ENCODE data around the gene RFNG.

Gene RFNG

DNA sequence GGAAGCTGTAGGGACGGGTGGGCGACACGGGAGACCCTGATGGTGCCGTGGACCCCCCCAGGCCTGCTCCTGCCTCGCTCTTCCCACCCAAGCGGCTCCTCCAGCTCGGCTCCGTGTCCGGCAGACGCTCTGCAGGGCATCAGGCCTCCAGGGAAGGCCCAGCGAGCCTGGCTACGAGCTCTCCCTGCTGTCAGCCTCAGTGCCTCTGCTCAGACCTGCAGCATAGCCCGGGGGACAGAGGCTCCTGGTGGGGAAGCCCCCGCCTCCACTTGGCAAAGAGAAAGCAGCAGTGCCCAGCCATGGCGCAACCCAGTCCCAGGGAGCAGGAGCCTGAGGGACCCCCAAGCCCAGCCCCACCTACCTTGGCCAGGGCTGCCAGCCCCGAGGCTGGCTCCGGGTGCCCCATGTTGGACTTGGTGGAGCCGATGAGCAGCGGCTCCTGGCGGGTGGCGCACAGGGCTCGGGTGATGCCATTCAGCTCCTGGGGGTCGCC, 40.5 kb upstream of the RFNG start:
- no peak for TF ChIP-seq CTCF (IDR thresholded peaks at IDR 0.05; ENCODE audit: extremely low read depth, missing control alignments)
- DNase-seq (ENCODE audit: low spot score) = no peak

- TF ChIP-seq CTCF (IDR thresholded peaks at IDR 0.05; ENCODE audit: extremely low read depth, missing control alignments) = no peak
- no peak for DNase-seq (ENCODE audit: low spot score)
Observed at GRCh38 chr17:82091264-82092066, 39.9 kb upstream of the RFNG start.

DNA sequence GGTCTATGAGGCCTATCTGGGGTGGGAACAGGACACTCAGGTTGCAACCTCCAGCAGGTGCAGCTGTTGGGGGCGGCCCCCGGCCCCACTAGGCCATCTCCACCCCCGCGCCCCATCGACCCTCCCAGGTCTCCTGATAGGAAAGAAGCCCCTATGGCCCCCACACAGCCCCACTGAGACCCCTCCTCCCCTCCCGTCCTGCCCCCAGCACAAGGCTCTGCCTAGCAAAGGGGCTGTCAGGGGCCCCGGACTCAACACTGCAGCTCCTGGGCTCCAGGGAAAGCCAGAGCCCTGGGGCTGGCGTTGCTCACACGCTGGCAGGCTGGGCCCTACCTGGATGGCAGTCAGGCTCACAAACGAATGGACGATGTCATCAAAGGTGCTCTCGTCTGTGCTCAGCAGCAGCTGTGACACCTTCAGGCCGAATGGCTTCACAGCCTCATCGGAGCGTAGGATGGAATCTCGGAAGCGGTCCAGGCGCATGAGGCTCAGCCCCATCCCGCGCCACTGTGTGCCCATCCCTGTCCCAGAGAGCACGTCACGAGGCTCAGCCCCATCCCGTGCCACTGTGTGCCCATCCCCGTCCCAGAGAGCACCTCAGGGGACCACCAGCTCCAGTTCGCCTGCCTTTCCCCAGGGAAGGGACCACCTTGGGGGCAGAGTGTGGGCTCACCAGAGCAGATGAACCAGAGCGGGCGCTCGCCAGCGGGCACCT, 39.1 kb upstream of the RFNG start:
- no peak for DNase-seq (ENCODE audit: low spot score)

DNA sequence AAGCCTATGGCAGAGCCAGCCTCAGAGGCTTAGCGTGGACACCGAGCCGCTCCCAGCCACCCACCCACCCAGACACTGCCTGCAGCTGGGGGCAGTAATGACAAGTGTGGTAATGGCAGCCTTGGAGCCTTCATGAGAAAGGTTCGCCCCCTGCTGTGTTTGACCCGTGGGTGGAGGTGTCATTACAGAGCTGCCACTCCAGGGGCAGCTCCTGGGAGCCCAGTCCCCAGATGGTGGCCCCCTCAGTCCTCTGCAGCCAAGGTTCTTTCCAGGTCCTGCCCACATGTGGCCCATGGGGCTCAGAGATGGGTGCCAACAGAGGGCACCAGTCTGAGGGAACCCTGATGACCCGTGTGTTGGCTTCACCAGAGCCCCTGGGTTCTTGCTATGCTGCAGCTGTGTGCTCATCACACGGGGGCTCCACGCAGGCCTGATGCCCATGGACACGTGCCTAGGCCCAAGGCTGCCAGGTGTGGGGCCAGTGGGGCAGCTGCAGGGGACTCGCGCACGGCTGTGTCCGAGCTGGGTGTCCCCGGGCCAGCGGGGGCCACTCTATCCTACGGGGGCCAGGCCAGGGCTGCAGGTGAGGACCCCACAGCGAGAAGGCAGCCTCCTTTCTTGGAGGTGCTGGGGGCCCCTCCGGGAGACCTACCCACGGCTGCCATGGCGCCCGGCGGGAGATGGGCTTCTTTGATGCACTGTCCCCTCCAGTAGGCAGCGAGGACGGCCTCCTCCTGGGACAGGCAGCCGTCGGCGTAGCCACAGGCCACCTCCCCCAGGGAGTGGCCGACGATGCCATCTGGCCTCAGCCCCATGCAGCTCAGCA, 38.3 kb upstream of the RFNG start:
- DNase-seq (ENCODE audit: low spot score) = no peak
- no peak for TF ChIP-seq CTCF (IDR thresholded peaks at IDR 0.05; ENCODE audit: extremely low read depth, missing control alignments)

More for the DNA sequence above, 39.1 kb upstream of the RFNG start:
- no peak for TF ChIP-seq CTCF (IDR thresholded peaks at IDR 0.05; ENCODE audit: extremely low read depth, missing control alignments)

GRCh38 chr17:82088838-82089722, 37.5 kb upstream of the RFNG start:
- DNase-seq (ENCODE audit: low spot score) = no peak
- no peak for TF ChIP-seq CTCF (IDR thresholded peaks at IDR 0.05; ENCODE audit: extremely low read depth, missing control alignments)

- DNase-seq (ENCODE audit: low spot score) = no peak
- TF ChIP-seq CTCF (IDR thresholded peaks at IDR 0.05; ENCODE audit: extremely low read depth, missing control alignments) = no peak
Observed at GRCh38 chr17:82087961-82088837, 36.6 kb upstream of the RFNG start.

All from GM20000 (cell line).